Esophagus muscularis mucosa (tissue), 4 donors: ENCODE data around the gene CLDN7.

Source experiments
- EP300 ChIP-seq: sonication (generic); formaldehyde crosslinking; IDR thresholded peaks from one replicate; pipeline ENCODE4 v1.6.1; 2017; ENCODE audit warnings: antibody characterized with exemption
- POLR2A ChIP-seq: fragments of 450-650 bp; IDR thresholded peaks from one replicate; pipeline ENCODE4 v1.6.1; 2017; ENCODE audit warnings: antibody characterized with exemption, moderate library complexity, mild to moderate bottlenecking, low read depth
- POLR2AphosphoS5 ChIP-seq, 2 donors: sonication (generic); formaldehyde crosslinking; IDR thresholded peaks; one replicate each; pipeline ENCODE4 v1.6.1; 2017; ENCODE audit warnings: antibody characterized with exemption in 2 of 2
- TF ChIP-seq, protein P1 (sequence below), 3 experiments: fragments of 200-600 bp in 2 of 3; fragments of 450-650 bp in 1 of 3; sonication (generic) in 2 of 3; IDR thresholded peaks; one replicate each; pipeline ENCODE4 v1.5.1; 2017 to 2019; ENCODE audit warnings: antibody characterized with exemption in 3 of 3, mild to moderate bottlenecking in 2 of 3, moderate library complexity in 1 of 3

DNA sequence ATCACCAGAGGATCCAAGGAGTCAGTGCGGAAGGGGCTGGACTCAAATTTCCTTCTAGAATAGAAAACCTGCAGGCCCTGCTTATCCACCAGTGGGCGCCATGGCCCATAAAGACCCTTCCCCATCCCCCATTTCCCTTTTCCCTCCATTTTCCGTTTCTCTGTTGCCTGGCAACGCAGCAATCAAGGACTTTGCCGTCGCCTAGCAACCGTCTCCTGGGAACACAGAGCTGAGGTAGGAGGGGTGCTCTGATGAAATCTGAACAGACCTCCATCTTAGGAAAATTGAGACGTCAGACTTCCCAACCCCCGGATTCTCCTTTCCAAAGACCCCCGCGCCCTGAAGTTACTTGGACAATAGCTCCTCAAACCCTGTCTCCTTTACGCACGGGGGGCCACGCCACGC lies 48.4 kb downstream of the CLDN7 start:
- TF ChIP-seq, protein P1, sequence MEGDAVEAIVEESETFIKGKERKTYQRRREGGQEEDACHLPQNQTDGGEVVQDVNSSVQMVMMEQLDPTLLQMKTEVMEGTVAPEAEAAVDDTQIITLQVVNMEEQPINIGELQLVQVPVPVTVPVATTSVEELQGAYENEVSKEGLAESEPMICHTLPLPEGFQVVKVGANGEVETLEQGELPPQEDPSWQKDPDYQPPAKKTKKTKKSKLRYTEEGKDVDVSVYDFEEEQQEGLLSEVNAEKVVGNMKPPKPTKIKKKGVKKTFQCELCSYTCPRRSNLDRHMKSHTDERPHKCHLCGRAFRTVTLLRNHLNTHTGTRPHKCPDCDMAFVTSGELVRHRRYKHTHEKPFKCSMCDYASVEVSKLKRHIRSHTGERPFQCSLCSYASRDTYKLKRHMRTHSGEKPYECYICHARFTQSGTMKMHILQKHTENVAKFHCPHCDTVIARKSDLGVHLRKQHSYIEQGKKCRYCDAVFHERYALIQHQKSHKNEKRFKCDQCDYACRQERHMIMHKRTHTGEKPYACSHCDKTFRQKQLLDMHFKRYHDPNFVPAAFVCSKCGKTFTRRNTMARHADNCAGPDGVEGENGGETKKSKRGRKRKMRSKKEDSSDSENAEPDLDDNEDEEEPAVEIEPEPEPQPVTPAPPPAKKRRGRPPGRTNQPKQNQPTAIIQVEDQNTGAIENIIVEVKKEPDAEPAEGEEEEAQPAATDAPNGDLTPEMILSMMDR (IDR thresholded peaks at IDR 0.05): peak; percentile 7 to 21 (median 21)
- TF ChIP-seq POLR2A: no peak
- no peak for TF ChIP-seq EP300
- TF ChIP-seq POLR2AphosphoS5 (IDR thresholded peaks at IDR 0.05): no peak
